HG02759 (cell line): ENCODE results near the gene VCX2.
"Not testable (repeated sequence)": the region's sequence is repeated elsewhere in the genome, so short reads cannot be mapped to it uniquely, and the experiment has no call there.

Experiments
- ATAC-seq: cut with Tn5 transposase; IDR thresholded peaks from one replicate; pipeline ENCODE4 v1.9.1; 2021; ENCODE audit warnings: mild to moderate bottlenecking, moderate library complexity; ENCODE audit not compliant: unreplicated experiment

Gene VCX2

DNA sequence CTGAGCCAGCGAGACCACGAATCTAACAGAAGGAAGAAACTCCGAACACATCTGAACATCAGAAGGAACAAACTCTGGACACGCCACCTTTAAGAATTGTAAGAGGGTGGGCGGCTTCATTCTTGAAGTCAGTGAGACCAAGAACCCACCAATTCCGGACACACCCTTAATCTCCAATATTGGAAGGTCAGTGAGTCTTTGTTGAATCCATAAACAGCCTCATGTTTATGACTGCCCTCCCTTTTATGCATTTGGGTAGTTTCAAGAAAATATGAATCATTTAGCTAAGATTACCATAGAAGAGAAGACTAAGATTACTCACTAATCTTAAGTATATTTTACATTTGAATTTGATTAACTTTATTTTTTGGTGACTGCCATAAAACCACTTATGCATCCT, 48.5 kb downstream of the VCX2 start:
- ATAC-seq, result no peak

DNA sequence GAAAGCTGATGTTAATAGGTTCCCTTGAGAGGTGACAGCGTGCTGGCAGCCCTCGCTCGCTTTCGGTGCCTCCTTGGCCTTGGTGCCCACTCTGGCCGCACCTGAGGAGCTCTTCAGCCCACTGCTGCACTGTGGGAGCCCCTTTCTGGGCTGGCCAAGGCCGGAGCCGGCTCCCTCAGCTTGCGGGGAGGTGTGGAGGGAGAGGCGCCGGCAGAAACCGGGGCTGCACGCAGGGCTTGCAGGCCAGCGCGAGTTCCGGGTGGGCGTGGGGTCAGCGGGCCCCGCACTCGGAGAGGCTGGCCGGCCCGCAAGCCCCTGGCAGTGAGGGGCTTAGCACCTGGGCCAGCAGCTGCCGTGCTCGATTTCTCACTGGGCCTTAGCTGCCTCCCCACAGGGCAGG, 49.7 kb downstream of the VCX2 start:
- not testable (repeated sequence) for ATAC-seq
